Common myeloid progenitor, CD34-positive (primary cell): ENCODE measurements around the gene ZNF880.

Source experiments
- CTCF ChIA-PET: fragments of 350-600 bp; sonication (Branson Sonifier 250); formaldehyde crosslinking; loops from one replicate; lab custom pipeline; 2021; ENCODE audit warnings: antibody characterized with exemption; lab: Charles Lee
- POLR2A ChIA-PET: fragments of 350-600 bp; sonication (Branson Sonifier 250); formaldehyde crosslinking; loops from one replicate; lab custom pipeline; 2021; ENCODE audit warnings: antibody characterized with exemption; lab: Charles Lee
- DNase-seq, 3 donors: peaks; one replicate each; pipeline versions ENCODE4 v3.0.0 to v3.0.0-alpha.2; 2013
- H3K27ac ChIP-seq, 2 experiments: 1 replicate in 1 of 2; 2 replicates in 1 of 2; pipeline ENCODE4 v1.7.0; 2013; ENCODE audit warnings: inconsistent platforms in 2 of 2, low read length in 2 of 2, mild to moderate bottlenecking in 2 of 2, low read depth in 1 of 2, moderate library complexity in 1 of 2; ENCODE audit not compliant: severe bottlenecking in 2 of 2, insufficient read depth in 1 of 2, poor library complexity in 1 of 2
- H3K27me3 ChIP-seq, 5 experiments: replicated peaks in 2 of 5; 1 replicate in 3 of 5; 2 replicates in 2 of 5; pipeline versions ENCODE4 v1.6.1 to v1.7.0; 2013; ENCODE audit warnings: low read length in 4 of 5, mild to moderate bottlenecking in 2 of 5, moderate library complexity in 2 of 5, inconsistent platforms in 1 of 5; ENCODE audit not compliant: insufficient read depth in 5 of 5, control insufficient read depth in 4 of 5
- H3K36me3 ChIP-seq, 4 experiments: 1 replicate in 2 of 4; 2 replicates in 2 of 4; pipeline versions ENCODE4 v1.6.1 to v1.7.0; 2013; ENCODE audit warnings: low read length in 3 of 4, control low read depth in 1 of 4, mild to moderate bottlenecking in 1 of 4; ENCODE audit not compliant: control insufficient read depth in 4 of 4, insufficient read depth in 4 of 4
- H3K4me1 ChIP-seq, 4 experiments: 1 replicate in 3 of 4; 2 replicates in 1 of 4; pipeline versions ENCODE4 v1.6.1 to v1.7.1; 2013; ENCODE audit warnings: low read length in 3 of 4, mild to moderate bottlenecking in 3 of 4, control low read depth in 1 of 4, inconsistent platforms in 1 of 4, moderate library complexity in 1 of 4; ENCODE audit not compliant: control insufficient read depth in 4 of 4, insufficient read depth in 4 of 4; ENCODE audit errors: control extremely low read depth in 1 of 4
- H3K4me3 ChIP-seq, 7 experiments: 1 replicate in 4 of 7; 2 replicates in 3 of 7; pipeline versions ENCODE4 v1.5.1 to v1.7.0; 2013; ENCODE audit warnings: mild to moderate bottlenecking in 7 of 7, low read length in 6 of 7, moderate library complexity in 6 of 7, inconsistent platforms in 2 of 7, low read depth in 2 of 7, control low read depth in 1 of 7; ENCODE audit not compliant: insufficient read depth in 4 of 7, control insufficient read depth in 1 of 7; ENCODE audit errors: extremely low read depth in 1 of 7
- H3K9me3 ChIP-seq, 5 experiments: 1 replicate in 4 of 5; 2 replicates in 1 of 5; pipeline versions ENCODE4 v1.6.1 to v1.7.1; 2013; ENCODE audit warnings: low read length in 4 of 5, mild to moderate bottlenecking in 2 of 5, inconsistent platforms in 1 of 5, low read depth in 1 of 5, moderate library complexity in 1 of 5; ENCODE audit not compliant: control insufficient read depth in 4 of 5, insufficient read depth in 2 of 5; ENCODE audit errors: control extremely low read depth in 1 of 5
- WGBS: methylation state at CpG from one replicate; pipeline ENCODE4 v1.1.5; 2013; ENCODE audit not compliant: insufficient coverage; 5-methylcytosine and 5-hydroxymethylcytosine counted together

Gene ZNF880

GRCh38 chr19:52397310-52398080 is 27.8 kb downstream of the ZNF880 start, which contains the start of gene ZNF528:
TSS of gene ZNF528 (plus strand) at chr19:52397849. CDS start at chr19:52402014, 4,165 bp downstream.
- peaks cover 0 to 13% (median 9%) of the 10 kb centered on the region in 4 experiments for H3K4me1 ChIP-seq
- peak; percentile 93 to 96 (median 96) for DNase-seq

GRCh38 chr19:52398081-52398441 is 28.3 kb downstream of the ZNF880 start:
- 13% methylated on average over 10 of the region's 14 CpGs for WGBS
- H3K36me3 ChIP-seq = peaks cover 16 to 56% (median 28%) of the 10 kb centered on the region in 4 experiments
- H3K27ac ChIP-seq = peak overlapping the region; percentile 67 to 90
- peaks cover 0 to 58% (median 37%) of the 10 kb centered on the region in 5 experiments for H3K9me3 ChIP-seq
- ChIA-PET CTCF (no interaction called here), POLR2A (interaction anchor here (1.0 to 1.3 kb wide), 2 partner anchors 35 to 102 kb away, joined by 3 to 5 read pairs; no protein-coding TSS in a partner anchor)
- no peaks in the 10 kb centered on the region for H3K27me3 ChIP-seq
- peak; percentile 31 to 66 (median 50) for DNase-seq
- peaks cover 0 to 13% (median 9%) of the 10 kb centered on the region in 4 experiments for H3K4me1 ChIP-seq
- peak overlapping the region; percentile 74 to 94 (median 90) for H3K4me3 ChIP-seq

More at GRCh38 chr19:52397310-52398080, 27.8 kb downstream of the ZNF880 start, which contains the start of gene ZNF528:
- H3K27me3 ChIP-seq = no peaks in the 10 kb centered on the region
- peak within 1 kb of the TSS; percentile 74 to 94 (median 90) for H3K4me3 ChIP-seq
- POLR2A ChIA-PET = interaction anchor here (1.0 to 1.3 kb wide), 2 partner anchors 34 to 101 kb away, joined by 3 to 5 read pairs; no protein-coding TSS in a partner anchor
- peaks cover 0 to 53% (median 37%) of the 10 kb centered on the region in 5 experiments for H3K9me3 ChIP-seq
- peak within 1 kb of the TSS; percentile 67 to 90 for H3K27ac ChIP-seq
- peaks cover 15 to 51% (median 23%) of the 10 kb centered on the region in 4 experiments for H3K36me3 ChIP-seq
- WGBS = 0% methylated on average over 30 of the region's 36 CpGs
- CTCF ChIA-PET = no interaction called here

DNA sequence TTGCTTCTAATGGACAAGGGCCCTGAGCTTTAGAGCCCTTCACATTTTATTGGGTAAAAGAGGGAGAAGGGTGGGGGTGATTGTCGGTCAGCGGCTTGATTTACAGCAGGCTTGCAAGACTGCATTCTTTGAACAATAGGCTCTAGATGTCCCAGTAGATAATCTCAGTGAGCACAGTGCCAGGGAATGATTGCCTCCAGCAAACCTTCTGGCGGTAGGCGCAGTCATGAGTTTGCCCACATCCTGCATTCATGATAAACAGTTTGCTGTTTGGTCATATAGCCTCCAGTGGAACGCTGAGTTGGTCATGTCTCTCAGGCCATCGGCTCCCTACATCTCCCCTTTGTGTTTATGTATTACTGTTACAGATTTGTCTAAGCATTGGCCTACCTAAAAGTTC is 40.6 kb downstream of the ZNF880 start:
- Histone ChIP-seq H3K27me3 (no peaks in the 10 kb centered on the region), H3K36me3 (peaks cover 26 to 97% (median 41%) of the 10 kb centered on the region in 4 experiments), H3K4me1 (no peaks in the 10 kb centered on the region), H3K27ac (no peak overlapping the region), H3K9me3 (peaks cover 10 to 98% (median 75%) of the 10 kb centered on the region in 5 experiments), H3K4me3 (no peak overlapping the region)
- ChIA-PET POLR2A (no interaction called here), CTCF (no interaction called here)
- DNase-seq = peak in 1 of 3 donors; percentile 16
- 100% methylated on average over 6 of the region's 6 CpGs for WGBS

DNA sequence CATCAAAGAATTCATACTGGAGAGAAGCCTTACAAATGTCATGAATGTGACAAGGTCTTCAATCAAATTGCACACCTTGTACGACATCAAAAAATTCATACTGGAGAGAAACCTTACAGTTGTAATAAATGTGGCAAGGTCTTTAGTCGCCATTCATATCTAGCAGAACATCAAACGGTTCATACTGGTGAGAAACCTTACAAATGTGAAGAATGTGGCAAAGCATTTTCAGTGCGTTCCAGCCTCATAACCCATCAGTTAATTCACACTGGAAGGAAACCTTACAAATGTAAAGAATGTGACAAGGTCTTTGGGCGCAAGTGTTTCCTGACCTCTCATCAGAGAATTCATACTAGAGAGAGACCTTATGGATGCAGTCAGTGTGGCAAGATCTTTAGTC is 46.0 kb downstream of the ZNF880 start:
- CTCF ChIA-PET = no interaction called here
- no peak overlapping the region for H3K27ac ChIP-seq
- DNase-seq = no peak
- H3K9me3 ChIP-seq = peaks cover 13 to 94% (median 67%) of the 10 kb centered on the region in 5 experiments
- POLR2A ChIA-PET = no interaction called here
- H3K36me3 ChIP-seq = peaks cover 0 to 43% (median 9%) of the 10 kb centered on the region in 4 experiments
- 98% methylated on average over 5 of the region's 5 CpGs for WGBS
- H3K4me1 ChIP-seq = no peaks in the 10 kb centered on the region
- H3K27me3 ChIP-seq = no peaks in the 10 kb centered on the region
- no peak overlapping the region for H3K4me3 ChIP-seq

DNA sequence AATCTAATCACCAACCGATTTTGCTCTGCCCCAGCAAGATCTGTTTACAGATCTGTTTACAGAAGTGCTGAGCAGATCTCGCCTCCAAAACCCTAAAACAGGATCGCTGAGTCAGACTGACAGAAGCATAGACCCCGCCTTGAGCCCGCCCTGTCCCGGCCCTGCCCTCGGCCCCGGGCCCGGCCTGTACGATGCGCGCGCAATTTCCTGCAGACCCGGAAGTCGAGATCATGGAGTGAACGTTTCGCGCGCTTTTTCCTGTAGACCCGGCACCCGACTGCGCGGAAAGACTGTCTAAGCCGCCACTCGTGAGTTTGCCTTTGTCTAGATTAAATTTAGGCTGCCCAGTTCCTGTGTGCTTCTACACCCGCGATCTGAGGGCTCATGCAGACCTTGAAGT is 59.2 kb downstream of the ZNF880 start, which contains the start of gene ZNF534:
Gene ZNF534, plus strand, starts transcription at position 212 of the 400 bp plus-strand sequence. CDS start 2,327 bp downstream, outside the sequence.
- no peak within 1 kb of the TSS for H3K4me3 ChIP-seq
- H3K9me3 ChIP-seq = peaks cover 1 to 57% (median 36%) of the 10 kb centered on the region in 5 experiments
- H3K27ac ChIP-seq = no peak within 1 kb of the TSS
- POLR2A ChIA-PET = no interaction called here
- CTCF ChIA-PET = no interaction called here
- H3K27me3 ChIP-seq = no peaks in the 10 kb centered on the region
- 71% methylated on average over 27 of the region's 27 CpGs for WGBS
- H3K36me3 ChIP-seq = no peaks in the 10 kb centered on the region
- DNase-seq = no peak
- no peaks in the 10 kb centered on the region for H3K4me1 ChIP-seq
